Kidney capillary endothelial cell (primary cell): ENCODE results near the gene DSG2.

Source experiments
- DNase-seq: peaks from one replicate; pipeline ENCODE4 v3.0.0-alpha.2; 2018; ENCODE audit warnings: low spot score

Gene DSG2

GRCh38 chr18:31590570-31590969 is 92.6 kb downstream of the DSG2 start:
- DNase-seq: no peak

GRCh38 chr18:31591113-31591512 is 93.1 kb downstream of the DSG2 start:
- DNase-seq: no peak

GRCh38 chr18:31591628-31592027 is 93.7 kb downstream of the DSG2 start, which contains the start of gene TTR:
Gene TTR, plus strand, starts transcription at chr18:31591877. Its CDS starts 26 bp downstream, at chr18:31591903.
- DNase-seq: no peak

GRCh38 chr18:31592506-31593157 is 94.7 kb downstream of the DSG2 start:
- no peak for DNase-seq

- no peak for DNase-seq
Observed at GRCh38 chr18:31595121-31595771, 97.3 kb downstream of the DSG2 start.

- no peak for DNase-seq
Observed at GRCh38 chr18:31596081-31596872, 98.3 kb downstream of the DSG2 start.

GRCh38 chr18:31598021-31598805 is 100.2 kb downstream of the DSG2 start:
- DNase-seq: no peak
